NT2/D1 (cell line): Measurements from ENCODE around the gene SBK2.

ENCODE experiments used
- SUZ12 ChIP-seq: IDR thresholded peaks from 2 replicates; pipeline ENCODE4 v1.6.1; 2011; ENCODE audit not compliant: insufficient read length, insufficient read depth; ENCODE audit errors: extremely low read depth
- YY1 ChIP-seq: IDR thresholded peaks from 2 replicates; pipeline ENCODE4 v1.6.1; 2011; ENCODE audit not compliant: insufficient read length, insufficient read depth
- ZNF274 ChIP-seq: IDR thresholded peaks from 2 replicates; pipeline ENCODE4 v1.6.1; 2011; ENCODE audit warnings: mild to moderate bottlenecking, low read depth, low read length

DNA sequence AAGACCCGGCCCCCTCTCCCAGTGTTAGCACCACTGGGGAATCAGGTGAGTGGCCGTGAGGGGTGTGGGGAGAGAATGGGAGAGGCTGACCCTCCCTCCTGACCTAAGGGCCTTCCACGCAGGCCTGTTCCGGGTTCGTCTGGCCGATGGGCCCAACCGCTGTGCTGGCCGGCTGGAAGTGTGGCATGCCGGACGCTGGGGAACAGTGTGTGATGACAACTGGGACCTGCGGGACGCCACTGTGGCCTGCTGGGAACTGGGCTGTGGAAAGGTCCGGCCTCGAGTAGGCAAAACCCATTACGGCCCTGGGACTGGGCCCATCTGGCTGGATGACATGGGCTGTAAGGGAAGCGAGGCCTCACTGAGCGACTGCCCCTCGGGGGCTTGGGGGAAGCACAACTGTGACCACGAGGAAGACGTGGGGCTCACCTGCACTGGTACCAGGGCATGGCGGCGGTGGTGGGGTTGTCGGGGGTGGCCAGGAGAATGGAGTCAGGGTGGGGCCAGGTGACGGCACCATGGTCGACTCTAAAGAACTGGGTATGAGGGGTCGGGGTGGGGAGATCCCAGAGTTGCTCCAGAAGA is 36.5 kb downstream of the SBK2 start:
- TF ChIP-seq ZNF274 (no peak), YY1 (no peak), SUZ12 (no peak)
